Mucosa of stomach (tissue), 1 donor: ENCODE data around the gene ATP13A2.
"Not testable (repeated sequence)": the region's sequence is repeated elsewhere in the genome, so short reads cannot be mapped to it uniquely, and the experiment has no call there.

ENCODE experiments used
- H3K27me3 ChIP-seq: one replicate; pipeline ENCODE4 v1.7.0; 2013; ENCODE audit warnings: mild to moderate bottlenecking, low read length; ENCODE audit not compliant: control insufficient read depth, insufficient read depth
- H3K36me3 ChIP-seq: one replicate; pipeline ENCODE4 v1.7.0; 2013; ENCODE audit warnings: low read length; ENCODE audit not compliant: control insufficient read depth, insufficient read depth
- H3K4me1 ChIP-seq: one replicate; pipeline ENCODE4 v1.7.0; 2013; ENCODE audit warnings: mild to moderate bottlenecking, low read length; ENCODE audit not compliant: control insufficient read depth, insufficient read depth
- H3K4me3 ChIP-seq: one replicate; pipeline ENCODE4 v1.7.0; 2013; ENCODE audit warnings: low read length
- H3K9ac ChIP-seq: one replicate; pipeline ENCODE4 v1.7.0; 2013; ENCODE audit warnings: mild to moderate bottlenecking, low read length, moderate library complexity
- H3K9me3 ChIP-seq: one replicate; pipeline ENCODE4 v1.7.0; 2013; ENCODE audit warnings: mild to moderate bottlenecking, low read length, moderate library complexity; ENCODE audit not compliant: control insufficient read depth
- donor health status: Pancreatic carcinoma.

Gene ATP13A2

GRCh38 chr1:16944038-16944437 lies 67.7 kb downstream of the ATP13A2 start:
- H3K27me3 ChIP-seq = no peaks in the 10 kb centered on the region
- no peaks in the 10 kb centered on the region for H3K36me3 ChIP-seq
- H3K4me3 ChIP-seq = no peak overlapping the region
- H3K4me1 ChIP-seq = peaks cover 11% of the 10 kb centered on the region
- no peaks in the 10 kb centered on the region for H3K9me3 ChIP-seq
- H3K9ac ChIP-seq = no peak overlapping the region

GRCh38 chr1:16939386-16940180 lies 72.1 kb downstream of the ATP13A2 start:
- H3K4me1 ChIP-seq, H3K9ac ChIP-seq, H3K27me3 ChIP-seq, H3K9me3 ChIP-seq, H3K36me3 ChIP-seq, H3K4me3 ChIP-seq: not testable (repeated sequence)

DNA sequence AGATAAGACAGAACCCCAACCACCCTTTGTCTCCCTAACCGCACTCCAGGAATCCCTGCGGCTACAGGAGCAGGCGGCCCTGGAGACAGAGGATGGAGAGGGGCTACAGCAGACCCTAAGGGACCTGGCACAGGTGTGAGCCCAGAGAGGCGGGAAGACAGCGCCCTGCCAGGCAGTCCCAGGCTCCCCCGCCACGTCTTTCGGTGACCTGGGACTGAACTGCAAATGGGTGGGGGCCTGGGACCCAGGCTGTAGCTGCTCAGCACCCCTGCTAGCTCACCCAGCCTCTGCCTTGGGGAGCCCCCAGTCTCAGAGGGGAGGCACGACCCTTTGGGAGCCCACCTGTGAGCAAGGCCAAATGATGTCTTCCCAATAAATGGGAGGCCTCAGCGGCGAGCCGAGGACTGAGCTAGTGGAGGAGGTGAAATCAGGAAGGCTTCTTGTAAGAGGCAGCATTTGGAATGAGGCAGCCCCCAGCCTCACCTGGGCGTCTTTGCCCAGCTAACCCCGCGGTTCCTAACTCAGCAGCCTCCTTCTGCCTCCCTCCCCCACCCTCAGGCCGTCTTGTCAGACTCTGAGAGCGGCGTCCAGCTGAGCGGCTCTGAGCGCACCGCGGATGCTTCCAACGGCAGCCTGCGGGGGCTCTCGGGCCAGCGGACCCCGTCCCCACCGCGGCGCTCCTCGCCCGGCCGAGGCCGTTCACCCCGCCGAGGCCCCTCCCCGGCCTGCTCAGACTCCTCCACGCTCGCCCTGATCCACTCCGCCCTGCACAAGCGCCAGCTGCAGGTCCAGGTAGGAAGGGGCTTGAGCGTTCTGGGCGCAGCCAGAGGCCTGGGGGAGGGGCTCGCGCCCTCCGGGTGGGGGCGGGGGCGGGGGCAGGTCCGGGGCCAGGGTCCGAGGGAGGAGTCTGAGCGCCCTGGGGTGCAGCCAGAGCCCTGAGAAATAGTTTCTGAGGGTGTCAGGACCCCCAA lies 73.1 kb downstream of the ATP13A2 start:
- Histone ChIP-seq H3K27me3 (no peaks in the 10 kb centered on the region), H3K4me1 (no peaks in the 10 kb centered on the region), H3K9me3 (no peaks in the 10 kb centered on the region), H3K9ac (no peak overlapping the region), H3K4me3 (no peak overlapping the region), H3K36me3 (no peaks in the 10 kb centered on the region)

GRCh38 chr1:16936580-16936979 lies 75.1 kb downstream of the ATP13A2 start:
- not testable (repeated sequence) for H3K27me3 ChIP-seq, H3K4me3 ChIP-seq, H3K9me3 ChIP-seq, H3K36me3 ChIP-seq, H3K4me1 ChIP-seq, H3K9ac ChIP-seq
